ENCODE data around the gene RHOBTB3. TPM values are rescaled to one million over a fixed set of nuclear protein-coding genes. Genes with fewer than 3 reads are reported as not detected.

RHOBTB3 gene
- total and polyA plus RNA-seq, 7 donors = 12.3 to 151 (median 75.6) TPM

DNA sequence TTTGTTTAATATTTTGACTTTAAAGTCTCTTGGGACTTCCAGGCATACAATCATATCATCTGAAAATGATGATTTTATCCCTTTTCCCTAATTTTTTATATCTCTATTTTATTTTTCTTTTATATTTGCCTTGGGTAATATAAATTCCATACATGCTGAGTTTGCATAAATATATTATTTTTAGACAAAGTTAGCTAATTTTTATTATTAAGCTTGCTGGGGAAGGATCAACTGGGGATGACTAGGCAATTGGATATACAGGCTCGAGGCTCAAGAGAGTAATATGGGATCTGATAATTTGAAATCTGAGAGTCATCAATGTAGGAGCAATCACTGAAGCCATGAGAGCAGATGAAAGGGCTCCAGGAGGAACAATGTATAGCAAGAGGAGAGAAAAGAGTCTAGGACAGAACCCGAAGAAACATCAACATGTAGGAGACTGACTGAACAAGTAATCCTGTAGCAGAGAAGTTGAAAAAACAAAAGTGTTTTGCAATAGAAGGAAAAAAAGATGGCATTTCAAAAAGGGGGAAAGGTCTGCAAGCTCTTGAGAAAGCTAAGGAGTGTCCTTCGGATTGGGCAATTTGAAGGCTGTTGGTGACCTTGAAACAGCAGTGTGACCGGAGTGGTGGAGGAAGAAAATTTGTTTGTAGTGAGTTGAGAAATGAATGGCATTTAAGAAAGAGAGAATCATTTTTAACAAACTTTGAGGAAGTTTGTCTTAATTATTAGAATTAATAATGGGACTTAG, 17.0 kb upstream of the RHOBTB3 start:
- WGBS, 2 donors = 82 to 93% methylated on average over 4 of the region's 4 CpGs
- Histone ChIP-seq H3K27me3 (no peaks in the 10 kb centered on the region), H3K27ac (no peak overlapping the region), H3K9me3 (no peaks in the 10 kb centered on the region), H3K4me3 (no peak overlapping the region), H3K4me1 (peaks cover 0 to 9% (median 4%) of the 10 kb centered on the region in 4 donors), H3K36me3 (no peaks in the 10 kb centered on the region)
- TF ChIP-seq, protein P1, sequence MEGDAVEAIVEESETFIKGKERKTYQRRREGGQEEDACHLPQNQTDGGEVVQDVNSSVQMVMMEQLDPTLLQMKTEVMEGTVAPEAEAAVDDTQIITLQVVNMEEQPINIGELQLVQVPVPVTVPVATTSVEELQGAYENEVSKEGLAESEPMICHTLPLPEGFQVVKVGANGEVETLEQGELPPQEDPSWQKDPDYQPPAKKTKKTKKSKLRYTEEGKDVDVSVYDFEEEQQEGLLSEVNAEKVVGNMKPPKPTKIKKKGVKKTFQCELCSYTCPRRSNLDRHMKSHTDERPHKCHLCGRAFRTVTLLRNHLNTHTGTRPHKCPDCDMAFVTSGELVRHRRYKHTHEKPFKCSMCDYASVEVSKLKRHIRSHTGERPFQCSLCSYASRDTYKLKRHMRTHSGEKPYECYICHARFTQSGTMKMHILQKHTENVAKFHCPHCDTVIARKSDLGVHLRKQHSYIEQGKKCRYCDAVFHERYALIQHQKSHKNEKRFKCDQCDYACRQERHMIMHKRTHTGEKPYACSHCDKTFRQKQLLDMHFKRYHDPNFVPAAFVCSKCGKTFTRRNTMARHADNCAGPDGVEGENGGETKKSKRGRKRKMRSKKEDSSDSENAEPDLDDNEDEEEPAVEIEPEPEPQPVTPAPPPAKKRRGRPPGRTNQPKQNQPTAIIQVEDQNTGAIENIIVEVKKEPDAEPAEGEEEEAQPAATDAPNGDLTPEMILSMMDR (IDR thresholded peaks at IDR 0.05) = no peak
- TF ChIP-seq POLR2AphosphoS5 (IDR thresholded peaks at IDR 0.05) = no peak
- no peak for TF ChIP-seq POLR2A (IDR thresholded peaks at IDR 0.05)
- no peak for TF ChIP-seq EP300 (IDR thresholded peaks at IDR 0.05)
- no peak for DNase-seq
- intact Hi-C loops (cut with DNase I) = no loop called here

DNA sequence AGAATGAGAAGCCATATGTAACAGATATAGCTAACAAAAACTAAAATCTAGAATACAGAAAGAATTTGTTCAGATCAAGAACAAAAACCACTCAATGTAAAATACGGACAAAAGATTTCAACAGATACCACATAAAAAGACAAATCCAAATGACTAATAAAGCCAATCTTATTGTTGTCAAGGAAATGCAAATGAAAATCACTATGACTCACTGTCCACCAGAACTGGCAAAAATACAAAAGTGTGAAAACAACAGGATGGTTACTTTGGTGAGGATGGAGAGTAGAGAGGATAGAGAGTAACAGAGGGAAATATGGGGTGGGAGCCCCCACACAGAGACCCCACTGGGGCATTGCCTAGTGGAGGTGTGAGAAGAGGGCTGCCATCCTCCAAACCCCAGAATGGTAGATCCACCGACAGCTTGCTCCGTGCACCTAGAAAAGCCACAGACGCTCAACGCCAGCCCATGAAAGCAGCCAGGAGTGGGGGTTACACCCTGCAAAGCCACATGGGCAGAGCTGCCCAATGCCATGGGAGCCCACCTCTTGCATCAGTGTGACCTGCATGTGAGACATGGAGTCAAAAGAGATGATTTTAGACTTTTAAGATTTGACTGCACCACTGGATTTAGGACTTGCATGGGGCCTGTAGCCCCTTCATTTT, 15.2 kb upstream of the RHOBTB3 start:
- no peak overlapping the region for H3K27ac ChIP-seq
- WGBS, 2 donors = 86 to 87% methylated on average over 5 of the region's 5 CpGs
- TF ChIP-seq EP300 (IDR thresholded peaks at IDR 0.05) (no peak), POLR2A (IDR thresholded peaks at IDR 0.05) (no peak), POLR2AphosphoS5 (IDR thresholded peaks at IDR 0.05) (no peak)
- TF ChIP-seq, protein P1 (IDR thresholded peaks at IDR 0.05) = no peak
- no peaks in the 10 kb centered on the region for H3K27me3 ChIP-seq
- H3K4me1 ChIP-seq = peaks cover 0 to 11% (median 5%) of the 10 kb centered on the region in 4 donors
- H3K9me3 ChIP-seq = no peaks in the 10 kb centered on the region
- DNase-seq = no peak
- intact Hi-C loops (cut with DNase I) = no loop called here
- no peak overlapping the region for H3K4me3 ChIP-seq
- H3K36me3 ChIP-seq = no peaks in the 10 kb centered on the region

DNA sequence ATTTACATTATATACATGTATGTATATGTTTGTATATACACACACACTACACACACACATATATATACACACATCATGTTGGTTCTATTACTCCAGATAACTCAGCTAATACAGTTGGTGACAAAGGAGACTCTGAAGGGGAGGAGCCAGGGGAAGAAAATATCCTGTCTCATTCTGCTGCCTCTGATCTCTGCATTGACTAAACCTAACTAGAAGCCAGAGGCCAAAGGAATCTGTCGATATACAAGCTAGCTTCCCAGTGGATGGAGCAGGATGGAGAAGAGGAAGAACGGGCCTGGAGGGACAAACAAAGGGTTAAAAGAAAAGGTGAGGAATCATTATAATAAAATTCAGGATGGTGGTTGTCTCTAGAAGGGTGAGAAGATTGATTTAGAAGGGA, 13.7 kb upstream of the RHOBTB3 start:
- Histone ChIP-seq H3K4me3 (no peak overlapping the region), H3K27ac (no peak overlapping the region), H3K9me3 (no peaks in the 10 kb centered on the region), H3K27me3 (no peaks in the 10 kb centered on the region), H3K4me1 (peaks cover 0 to 22% (median 10%) of the 10 kb centered on the region in 4 donors), H3K36me3 (no peaks in the 10 kb centered on the region)
- 28 to 75% methylated on average over 2 of the region's 2 CpGs for WGBS, 2 donors
- no peak for DNase-seq
- intact Hi-C loops (cut with DNase I) = no loop called here
- TF ChIP-seq POLR2AphosphoS5 (IDR thresholded peaks at IDR 0.05) (no peak), POLR2A (IDR thresholded peaks at IDR 0.05) (no peak), EP300 (IDR thresholded peaks at IDR 0.05) (no peak)
- TF ChIP-seq, protein P1 (IDR thresholded peaks at IDR 0.05) = no peak

DNA sequence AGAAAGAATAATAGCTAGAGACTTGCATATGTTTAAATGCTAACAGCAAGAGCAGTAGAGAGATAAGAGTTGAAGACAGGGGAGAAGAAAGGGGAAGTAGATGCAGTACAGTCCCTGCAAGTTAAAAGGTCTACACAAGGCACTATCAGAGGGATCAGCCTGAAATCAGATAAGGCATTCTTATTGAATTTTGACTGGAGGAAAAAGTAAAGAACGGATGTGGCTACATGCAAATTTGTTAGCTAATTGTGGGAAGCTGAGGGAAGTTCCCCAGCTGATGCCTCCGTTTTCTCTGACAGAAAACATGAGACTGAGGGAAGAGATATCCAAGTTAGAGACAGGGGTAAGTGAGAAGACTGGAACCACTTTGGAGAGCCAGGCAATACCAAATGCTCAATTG, 12.9 kb upstream of the RHOBTB3 start:
- Histone ChIP-seq H3K27ac (no peak overlapping the region), H3K36me3 (no peaks in the 10 kb centered on the region), H3K9me3 (no peaks in the 10 kb centered on the region), H3K27me3 (no peaks in the 10 kb centered on the region), H3K4me3 (no peak overlapping the region), H3K4me1 (peaks cover 0 to 26% (median 10%) of the 10 kb centered on the region in 4 donors)
- no peak for DNase-seq
- 18 to 27% methylated on average over 2 of the region's 2 CpGs for WGBS, 2 donors
- TF ChIP-seq POLR2AphosphoS5 (IDR thresholded peaks at IDR 0.05) (no peak), POLR2A (IDR thresholded peaks at IDR 0.05) (no peak), EP300 (IDR thresholded peaks at IDR 0.05) (no peak)
- intact Hi-C loops (cut with DNase I) = no loop called here

DNA sequence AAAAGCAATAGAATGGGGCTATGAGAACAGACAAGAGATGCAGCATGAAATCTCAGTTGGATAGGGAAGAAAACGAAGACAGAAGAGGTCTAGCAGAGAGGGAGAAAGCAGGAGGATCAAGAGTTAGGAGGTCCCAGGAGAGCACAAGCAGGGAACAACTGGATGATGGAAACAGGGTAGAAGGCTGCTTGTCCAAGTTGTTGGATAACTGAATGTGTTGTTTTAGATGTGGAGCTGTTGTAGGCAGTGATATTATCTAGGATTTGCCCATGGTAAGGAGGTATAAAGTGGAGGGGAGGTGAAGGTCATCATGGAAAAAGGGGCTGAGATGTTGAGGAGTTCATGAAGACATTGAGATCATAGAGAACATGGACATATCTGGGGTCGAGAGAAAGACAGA, 12.4 kb upstream of the RHOBTB3 start:
- no peak overlapping the region for H3K4me3 ChIP-seq
- no peak for DNase-seq
- TF ChIP-seq, protein P1 (IDR thresholded peaks at IDR 0.05) = no peak
- TF ChIP-seq POLR2AphosphoS5 (IDR thresholded peaks at IDR 0.05) (no peak), EP300 (IDR thresholded peaks at IDR 0.05) (no peak), POLR2A (IDR thresholded peaks at IDR 0.05) (no peak)
- 85 to 95% methylated on average over 2 of the region's 2 CpGs for WGBS, 2 donors
- H3K4me1 ChIP-seq = peaks cover 0 to 32% (median 13%) of the 10 kb centered on the region in 4 donors
- intact Hi-C loops (cut with DNase I) = no loop called here
- no peak overlapping the region for H3K27ac ChIP-seq
- H3K9me3 ChIP-seq = no peaks in the 10 kb centered on the region
- H3K36me3 ChIP-seq = no peaks in the 10 kb centered on the region
- H3K27me3 ChIP-seq = no peaks in the 10 kb centered on the region
